ENCODE data around the gene RIMS4. TPM values are rescaled to one million over a fixed set of nuclear protein-coding genes. Genes with fewer than 3 reads are reported as not detected.

The RIMS4 gene
- total RNA-seq, 1 donor from 2014 or later = 5.3 TPM

- Histone ChIP-seq H3K4me3 (no peak overlapping the region), H3K79me2 (ENCODE audit: low read depth) (no peaks in the 10 kb centered on the region), H3K4me1 (peaks cover 5% of the 10 kb centered on the region), H2AFZ (replicated peaks) (no peak overlapping the region), H3K27me3 (peaks cover 74% of the 10 kb centered on the region), H3K9me3 (ENCODE audit: low read depth) (no peaks in the 10 kb centered on the region), H3K36me3 (no peaks in the 10 kb centered on the region), H3K27ac (no peak overlapping the region), H3K4me2 (no peak overlapping the region), H3K9ac (no peak overlapping the region), H3F3A (ENCODE audit: low read depth) (peaks cover 31% of the 10 kb centered on the region), H4K20me1 (ENCODE audit: low read depth) (no peaks in the 10 kb centered on the region)
- peaks cover 24% of the 10 kb centered on the region for H3K27me3 Mint-ChIP-seq (ENCODE audit: insufficient read depth, low read depth)
- TF ChIP-seq CTCF (IDR thresholded peaks at IDR 0.05) = peak; percentile 84
- TF ChIP-seq EZH2 (IDR thresholded peaks at IDR 0.05) = no peak
- TF ChIP-seq EZH2phosphoT487 (IDR thresholded peaks at IDR 0.05) = no peak
- H3K9me3 Mint-ChIP-seq = no peaks in the 10 kb centered on the region
- peaks cover 12% of the 10 kb centered on the region for H3K4me1 Mint-ChIP-seq
- DNase-seq (ENCODE audit: low spot score) = peak; percentile 88
- H3K4me3 Mint-ChIP-seq = peak overlapping the region; percentile 20
- H3K27ac Mint-ChIP-seq = no peak overlapping the region
- no peaks in the 10 kb centered on the region for H3K36me3 Mint-ChIP-seq
Measured at GRCh38 chr20:44747166-44748004, 63.0 kb downstream of the RIMS4 start.

DNA sequence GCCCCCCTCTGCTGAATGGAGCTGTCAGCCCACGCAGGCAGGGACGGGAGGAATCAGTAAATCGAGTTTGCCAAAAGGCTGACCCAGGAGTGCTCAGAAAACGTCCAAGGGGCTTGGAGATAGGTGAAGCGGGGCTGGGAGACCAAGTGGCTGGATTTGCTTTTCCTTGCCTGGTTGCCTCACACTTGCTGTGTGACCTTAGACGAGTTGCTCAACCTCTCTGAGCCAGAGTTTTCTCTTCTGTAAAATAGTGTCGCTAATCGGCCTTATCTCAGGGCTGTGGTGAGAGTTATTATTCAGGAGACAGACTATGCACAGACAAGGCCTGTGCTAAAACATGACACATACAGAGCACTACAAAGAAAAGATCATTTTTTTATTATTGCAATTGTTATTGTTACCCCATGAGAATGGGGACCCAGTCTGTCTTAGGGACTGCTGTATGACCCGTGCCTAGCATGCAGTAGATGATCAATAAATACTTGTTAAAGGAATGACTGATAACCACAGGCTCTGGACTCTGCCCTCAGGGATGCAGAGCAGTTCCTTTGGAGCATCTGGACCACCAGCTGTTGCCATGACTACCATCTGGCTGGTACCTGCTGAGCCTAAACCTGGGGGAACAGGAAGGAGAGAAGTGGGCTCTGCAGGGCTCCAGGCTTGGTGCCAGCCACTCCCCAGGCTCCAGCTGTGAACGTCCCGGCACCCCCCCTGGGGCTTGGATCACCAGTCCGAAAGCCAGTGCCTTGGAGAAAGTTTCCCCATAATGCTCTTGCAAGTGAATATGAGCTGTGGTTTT is 63.8 kb downstream of the RIMS4 start:
- no peak overlapping the region for H3K9ac ChIP-seq
- DNase-seq (ENCODE audit: low spot score) = no peak
- H3F3A ChIP-seq (ENCODE audit: low read depth) = peaks cover 31% of the 10 kb centered on the region
- peaks cover 83% of the 10 kb centered on the region for H3K27me3 ChIP-seq
- H3K79me2 ChIP-seq (ENCODE audit: low read depth) = no peaks in the 10 kb centered on the region
- H3K4me1 Mint-ChIP-seq = peaks cover 15% of the 10 kb centered on the region
- peaks cover 5% of the 10 kb centered on the region for H3K4me1 ChIP-seq
- H3K4me3 Mint-ChIP-seq = peak overlapping the region; percentile 77
- peak overlapping the region; percentile 100 for H2AFZ ChIP-seq (replicated peaks)
- H3K36me3 ChIP-seq = no peaks in the 10 kb centered on the region
- no peak overlapping the region for H3K27ac ChIP-seq
- peak overlapping the region; percentile 80 for H3K4me2 ChIP-seq
- no peaks in the 10 kb centered on the region for H3K9me3 Mint-ChIP-seq
- H3K27ac Mint-ChIP-seq = no peak overlapping the region
- peak overlapping the region; percentile 52 for H3K4me3 ChIP-seq
- no peaks in the 10 kb centered on the region for H4K20me1 ChIP-seq (ENCODE audit: low read depth)
- H3K9me3 ChIP-seq (ENCODE audit: low read depth) = no peaks in the 10 kb centered on the region
- H3K27me3 Mint-ChIP-seq (ENCODE audit: insufficient read depth, low read depth) = peaks cover 27% of the 10 kb centered on the region
- H3K36me3 Mint-ChIP-seq = no peaks in the 10 kb centered on the region
- TF ChIP-seq EZH2phosphoT487 (IDR thresholded peaks at IDR 0.05) = peak; percentile 48
- no peak for TF ChIP-seq EZH2 (IDR thresholded peaks at IDR 0.05)
- no peak for TF ChIP-seq CTCF (IDR thresholded peaks at IDR 0.05)

DNA sequence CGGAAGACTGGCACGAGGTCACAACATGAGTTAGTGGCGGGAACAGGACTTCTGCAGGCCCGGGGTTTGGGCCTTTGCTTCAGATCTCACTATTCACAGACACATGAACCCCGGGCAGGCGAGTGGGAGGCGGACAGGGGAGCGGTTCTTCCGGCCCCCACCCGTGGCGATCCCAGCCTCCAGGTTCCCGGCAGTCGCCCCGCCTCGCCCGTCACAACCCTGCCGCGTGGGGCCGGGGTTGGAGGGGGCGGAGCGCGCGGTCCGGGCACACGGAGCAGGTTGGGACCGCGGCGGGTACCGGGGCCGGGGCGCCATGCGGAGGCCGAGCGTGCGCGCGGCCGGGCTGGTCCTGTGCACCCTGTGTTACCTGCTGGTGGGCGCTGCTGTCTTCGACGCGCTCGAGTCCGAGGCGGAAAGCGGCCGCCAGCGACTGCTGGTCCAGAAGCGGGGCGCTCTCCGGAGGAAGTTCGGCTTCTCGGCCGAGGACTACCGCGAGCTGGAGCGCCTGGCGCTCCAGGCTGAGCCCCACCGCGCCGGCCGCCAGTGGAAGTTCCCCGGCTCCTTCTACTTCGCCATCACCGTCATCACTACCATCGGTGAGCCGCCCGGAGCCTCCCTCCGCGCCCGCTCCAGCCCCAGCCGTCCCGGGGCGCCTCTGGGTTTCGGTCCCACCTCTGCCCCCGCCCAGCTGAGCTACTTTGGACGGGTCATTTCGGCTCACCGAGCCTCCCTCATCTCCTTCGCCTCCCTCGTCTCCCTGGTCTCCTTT is 64.6 kb downstream of the RIMS4 start, which contains the start of gene KCNK15:
Gene KCNK15 (plus strand): TSS at position 268 of the 769 bp plus-strand sequence. CDS start 46 bp downstream, at position 314.
- Mint-ChIP-seq H3K27me3 (ENCODE audit: insufficient read depth, low read depth) (peaks cover 30% of the 10 kb centered on the region), H3K4me3 (peak within 1 kb of the TSS; percentile 77), H3K4me1 (peaks cover 15% of the 10 kb centered on the region), H3K9me3 (no peaks in the 10 kb centered on the region), H3K36me3 (no peaks in the 10 kb centered on the region), H3K27ac (no peak within 1 kb of the TSS)
- Histone ChIP-seq H3K79me2 (ENCODE audit: low read depth) (no peaks in the 10 kb centered on the region), H3K27ac (no peak within 1 kb of the TSS), H3K4me1 (peaks cover 5% of the 10 kb centered on the region), H3K36me3 (no peaks in the 10 kb centered on the region), H3K9me3 (ENCODE audit: low read depth) (no peaks in the 10 kb centered on the region), H3K4me3 (peak within 1 kb of the TSS; percentile 52), H3F3A (ENCODE audit: low read depth) (peaks cover 31% of the 10 kb centered on the region), H4K20me1 (ENCODE audit: low read depth) (no peaks in the 10 kb centered on the region), H3K4me2 (peak within 1 kb of the TSS; percentile 80), H3K27me3 (peaks cover 86% of the 10 kb centered on the region), H3K9ac (no peak within 1 kb of the TSS), H2AFZ (replicated peaks) (peak within 1 kb of the TSS; percentile 100)
- peak; percentile 27 for TF ChIP-seq EZH2 (IDR thresholded peaks at IDR 0.05)
- no peak for TF ChIP-seq CTCF (IDR thresholded peaks at IDR 0.05)
- peak; percentile 69 for TF ChIP-seq EZH2phosphoT487 (IDR thresholded peaks at IDR 0.05)
- DNase-seq (ENCODE audit: low spot score) = peak; percentile 68

All from neural progenitor cell (in vitro differentiated cells).